CD4-positive, alpha-beta T cell treated with Interleukin-4 for 4 hours (primary cell): Measurements from ENCODE around the gene TMEM45A.
"Not testable (repeated sequence)": the region's sequence is repeated elsewhere in the genome, so short reads cannot be mapped to it uniquely, and the experiment has no call there.

ENCODE experiments used
- DNase-seq: peaks from one replicate; pipeline ENCODE4 v3.0.0-alpha.2; 2020

TMEM45A gene, protein sequence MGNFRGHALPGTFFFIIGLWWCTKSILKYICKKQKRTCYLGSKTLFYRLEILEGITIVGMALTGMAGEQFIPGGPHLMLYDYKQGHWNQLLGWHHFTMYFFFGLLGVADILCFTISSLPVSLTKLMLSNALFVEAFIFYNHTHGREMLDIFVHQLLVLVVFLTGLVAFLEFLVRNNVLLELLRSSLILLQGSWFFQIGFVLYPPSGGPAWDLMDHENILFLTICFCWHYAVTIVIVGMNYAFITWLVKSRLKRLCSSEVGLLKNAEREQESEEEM

GRCh38 chr3:100492059-100493006 lies at the start of gene TMEM45A:
Gene TMEM45A (plus strand): TSS chr3:100492619. CDS start chr3:100555212, 62,593 bp downstream.
- peak; percentile 70 for DNase-seq

GRCh38 chr3:100443690-100444089 lies 48.7 kb upstream of the TMEM45A start:
- no peak for DNase-seq

GRCh38 chr3:100447067-100447466 lies 45.4 kb upstream of the TMEM45A start:
- DNase-seq: not testable (repeated sequence)

DNA sequence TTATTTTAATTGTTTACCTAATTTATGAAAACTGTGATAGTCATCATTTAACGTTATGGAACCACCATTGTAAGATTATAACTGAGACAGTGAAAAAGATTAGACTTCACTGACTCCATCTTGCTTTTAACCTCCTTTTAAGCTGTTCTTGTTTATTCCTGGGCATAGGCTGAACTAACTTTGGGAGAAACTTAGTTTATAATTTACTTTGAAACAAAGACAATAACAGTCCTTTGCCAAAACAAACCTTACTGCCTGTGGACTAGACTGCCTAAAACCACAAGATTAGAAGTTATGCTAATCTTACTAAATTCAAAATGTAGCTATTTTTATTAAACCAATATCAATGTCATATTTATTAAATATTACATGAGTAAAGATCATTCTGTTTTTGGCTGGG lies 44.3 kb upstream of the TMEM45A start:
- DNase-seq: no peak

DNA sequence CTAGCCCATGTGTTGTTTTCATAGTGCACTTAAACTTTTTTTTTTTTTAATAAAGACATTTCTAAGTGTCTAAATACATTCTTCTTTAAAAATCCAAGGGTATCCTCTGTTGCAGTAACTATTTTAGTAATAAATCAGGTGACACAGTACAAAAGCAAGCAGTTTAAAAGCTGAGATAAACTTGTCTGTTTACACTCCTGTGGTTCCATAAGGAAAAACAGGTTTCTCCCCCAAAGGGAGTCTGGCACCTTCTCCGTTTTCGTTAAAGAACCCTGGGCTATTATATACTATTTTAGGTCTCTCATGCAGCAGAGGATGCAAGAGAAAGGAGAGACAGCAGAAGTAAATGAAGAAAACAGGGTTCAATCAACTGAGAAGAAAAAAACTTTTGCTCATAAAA lies 43.2 kb upstream of the TMEM45A start:
- no peak for DNase-seq

GRCh38 chr3:100454677-100455076 lies 37.7 kb upstream of the TMEM45A start:
- no peak for DNase-seq

DNA sequence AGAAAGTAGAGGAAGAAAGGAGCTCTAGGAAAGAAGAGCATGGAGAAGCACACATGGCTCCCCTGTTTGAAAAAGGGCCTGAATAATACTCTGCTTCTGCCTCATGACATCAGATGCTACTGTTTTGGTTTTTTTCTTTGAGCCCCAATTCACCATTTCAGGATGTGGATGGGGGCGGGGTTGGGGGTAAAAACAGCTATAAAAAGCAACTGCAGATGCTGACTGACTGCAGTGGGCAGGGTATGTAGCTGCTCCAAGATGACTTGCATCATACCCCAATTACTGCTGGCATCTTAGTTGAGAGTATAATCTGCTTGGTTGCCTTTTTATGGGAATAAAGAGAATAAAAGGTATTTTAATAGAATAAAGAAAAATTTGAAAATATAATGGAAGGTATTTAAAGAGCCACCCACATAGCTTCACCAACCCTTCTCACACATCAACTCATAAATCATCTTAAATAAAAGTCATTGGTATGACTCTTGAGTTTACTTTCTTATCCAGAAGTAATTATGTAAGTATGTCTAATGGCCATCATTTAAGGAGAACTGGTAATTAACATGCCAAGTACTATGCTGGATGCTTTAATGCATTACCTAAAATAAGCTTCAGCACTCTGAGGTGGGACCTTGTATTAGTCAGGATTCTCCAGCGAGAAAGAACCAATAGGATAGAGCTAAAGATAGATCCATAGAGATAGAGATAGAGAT lies 36.4 kb upstream of the TMEM45A start:
- DNase-seq: no peak

DNA sequence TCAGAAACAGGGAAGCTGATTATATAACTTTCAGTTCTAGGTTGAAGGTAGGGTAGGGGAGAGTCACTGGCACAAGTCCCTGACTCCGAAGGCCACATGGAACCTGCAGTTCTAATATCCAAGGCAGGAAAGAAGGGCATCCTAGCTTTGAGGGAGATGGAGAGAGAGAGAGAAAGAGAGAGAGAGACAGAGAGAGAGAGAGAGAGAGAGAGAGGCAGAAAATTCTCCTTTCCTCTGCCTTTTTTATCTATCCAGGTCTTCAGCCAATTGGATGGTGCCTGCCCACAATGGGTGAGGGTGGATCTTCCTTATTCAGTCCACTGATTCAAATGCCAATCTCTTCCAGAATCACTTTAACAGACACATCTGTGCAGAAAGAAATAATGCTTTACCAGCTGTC lies 35.7 kb upstream of the TMEM45A start:
- no peak for DNase-seq

GRCh38 chr3:100457811-100458210 lies 34.6 kb upstream of the TMEM45A start:
- DNase-seq: no peak

- DNase-seq: no peak
Measured at GRCh38 chr3:100458814-100459213, 33.6 kb upstream of the TMEM45A start.

DNA sequence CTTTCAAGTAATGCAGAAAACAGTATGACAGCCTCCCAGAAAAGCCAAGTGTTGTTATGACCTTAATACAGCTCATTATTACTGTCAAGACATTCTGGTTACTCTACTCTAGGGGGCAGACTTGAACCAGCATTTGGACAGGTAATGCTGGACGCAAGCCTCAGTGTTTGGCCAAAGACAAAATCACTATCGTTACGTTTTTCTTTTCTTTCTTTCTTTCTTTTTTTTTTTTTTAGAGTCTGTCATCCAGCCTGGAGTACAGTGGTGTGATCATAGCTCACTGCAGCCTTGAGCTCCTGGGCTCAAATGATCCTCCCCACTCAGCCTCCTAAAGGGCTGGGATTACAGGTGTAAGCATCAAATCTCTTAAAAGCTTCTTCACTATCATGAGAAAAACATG lies 29.4 kb upstream of the TMEM45A start:
- peak; percentile 7 for DNase-seq

GRCh38 chr3:100463646-100464155 lies 28.7 kb upstream of the TMEM45A start:
- DNase-seq: no peak

- DNase-seq: no peak
Measured at GRCh38 chr3:100465892-100466777, 26.3 kb upstream of the TMEM45A start.

- no peak for DNase-seq
Measured at GRCh38 chr3:100467133-100467532, 25.3 kb upstream of the TMEM45A start.

GRCh38 chr3:100468676-100469075 lies 23.7 kb upstream of the TMEM45A start:
- DNase-seq: no peak

GRCh38 chr3:100470951-100471350 lies 21.5 kb upstream of the TMEM45A start:
- DNase-seq: no peak

- no peak for DNase-seq
Measured at GRCh38 chr3:100471444-100471843, 21.0 kb upstream of the TMEM45A start.

DNA sequence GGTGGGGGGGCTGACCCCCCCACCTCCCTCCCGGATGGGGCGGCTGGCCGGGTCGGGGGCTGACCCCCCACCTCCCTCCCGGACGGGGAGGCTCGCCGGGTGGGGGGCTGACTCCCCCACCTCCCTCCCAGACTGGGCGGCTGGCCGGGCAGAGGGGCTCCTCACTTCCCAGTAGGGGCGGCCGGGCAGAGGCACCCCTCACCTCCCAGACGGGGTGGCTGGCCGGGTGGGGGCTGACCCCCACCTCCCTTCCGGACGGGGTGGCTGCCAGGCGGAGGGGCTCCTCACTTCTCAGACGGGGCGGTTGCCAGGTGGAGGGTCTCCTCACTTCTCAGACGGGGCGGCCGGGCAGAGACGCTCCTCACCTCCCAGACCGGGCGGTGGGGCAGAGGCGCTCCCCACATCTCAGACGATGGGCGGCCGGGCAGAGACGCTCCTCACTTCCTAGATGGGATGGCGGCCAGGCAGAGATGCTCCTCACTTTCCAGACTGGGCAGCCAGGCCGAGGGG lies 14.5 kb upstream of the TMEM45A start:
- DNase-seq: not testable (repeated sequence)

- not testable (repeated sequence) for DNase-seq
Measured at GRCh38 chr3:100478521-100478920, 13.9 kb upstream of the TMEM45A start.

DNA sequence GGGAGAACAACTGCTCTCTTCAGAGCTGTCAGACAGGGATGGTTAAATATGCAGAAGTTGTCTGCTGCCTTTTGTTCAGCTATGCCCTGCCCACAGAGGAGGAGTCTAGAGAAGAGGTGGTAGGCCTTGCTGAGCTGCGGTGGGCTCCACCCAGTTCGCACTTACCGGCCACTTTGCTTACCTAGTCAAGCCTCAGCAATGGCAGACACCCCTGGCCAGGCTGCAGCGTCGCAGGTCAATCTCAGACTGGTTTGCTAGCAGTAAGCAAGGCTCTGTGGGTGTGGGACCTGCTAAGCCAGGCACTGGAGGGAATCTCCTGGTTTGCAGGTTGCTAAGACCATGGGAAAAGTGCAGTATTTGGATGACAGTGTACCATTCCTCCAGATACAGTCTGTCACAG lies 12.3 kb upstream of the TMEM45A start:
- no peak for DNase-seq

DNA sequence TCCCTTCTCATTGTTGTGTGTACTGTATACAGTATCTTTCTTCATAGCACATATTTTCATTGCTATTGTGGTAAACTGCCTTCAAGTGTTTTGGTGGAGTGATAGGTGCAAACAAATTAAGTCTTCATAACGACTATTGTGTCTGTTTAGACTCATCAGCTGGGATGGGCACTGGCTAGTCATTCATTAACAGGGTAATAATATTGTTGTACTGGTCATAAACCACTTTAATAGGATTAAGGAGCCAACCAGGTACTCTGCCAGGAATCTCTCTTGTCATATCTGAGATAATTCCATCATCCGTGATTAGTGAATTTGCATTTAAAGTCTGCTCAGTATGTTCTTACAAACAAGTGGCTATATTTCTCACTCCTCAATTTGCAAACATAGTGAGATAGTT lies 10.2 kb upstream of the TMEM45A start:
- DNase-seq: no peak

GRCh38 chr3:100483529-100483928 lies 8.9 kb upstream of the TMEM45A start:
- DNase-seq: no peak
